Naive thymus-derived CD4-positive, alpha-beta T cell (primary cell): ENCODE results near the gene MAP7D3. TPM values are rescaled to one million over a fixed set of nuclear protein-coding genes. Genes with fewer than 3 reads are reported as not detected.
"Not testable (repeated sequence)": the region's sequence is repeated elsewhere in the genome, so short reads cannot be mapped to it uniquely, and the experiment has no call there.

Experiments used
- ATAC-seq: fragments of 150-1000 bp; cut with Tn5 transposase; 2 replicates; pipeline ENCODE4 v1.10.0; 2021; ENCODE audit warnings: mild to moderate bottlenecking, moderate library complexity
- CTCF ChIA-PET: fragments of 350-600 bp; sonication (Branson Sonifier 250); formaldehyde crosslinking; loops from one replicate; lab custom pipeline; 2021; ENCODE audit warnings: antibody characterized with exemption; lab: Charles Lee
- POLR2A ChIA-PET: fragments of 350-600 bp; sonication (Branson Sonifier 250); formaldehyde crosslinking; loops from one replicate; lab custom pipeline; 2021; ENCODE audit warnings: antibody characterized with exemption, inconsistent platforms; lab: Charles Lee
- DNase-seq, 9 donors: peaks; one replicate each; pipeline versions ENCODE4 v3.0.0 to v3.0.0-alpha.2; 2020 to 2022; ENCODE audit warnings: mixed read lengths in 1 of 9
- H3K27ac ChIP-seq: one replicate; pipeline ENCODE4 v1.7.0; 2013; ENCODE audit warnings: mild to moderate bottlenecking, low read depth, low read length, moderate library complexity
- H3K27me3 ChIP-seq, 2 donors: one replicate each; pipeline ENCODE4 v1.7.0; 2013; ENCODE audit warnings: low read length in 2 of 2, mild to moderate bottlenecking in 2 of 2, moderate library complexity in 2 of 2; ENCODE audit not compliant: control insufficient read depth in 2 of 2, insufficient read depth in 2 of 2
- H3K36me3 ChIP-seq, 3 experiments: 1 replicate in 2 of 3; 2 replicates in 1 of 3; pipeline ENCODE4 v1.7.0; 2013; ENCODE audit warnings: low read length in 3 of 3, mild to moderate bottlenecking in 3 of 3, moderate library complexity in 1 of 3; ENCODE audit not compliant: insufficient read depth in 3 of 3, control insufficient read depth in 2 of 3
- H3K4me1 ChIP-seq, 2 donors: one replicate each; pipeline ENCODE4 v1.7.0; 2013; ENCODE audit warnings: low read length in 2 of 2, mild to moderate bottlenecking in 2 of 2, moderate library complexity in 1 of 2; ENCODE audit not compliant: control insufficient read depth in 2 of 2, insufficient read depth in 2 of 2
- H3K4me3 ChIP-seq: 2 replicates; pipeline ENCODE4 v1.7.0; 2013; ENCODE audit warnings: mild to moderate bottlenecking, low read length
- H3K9me3 ChIP-seq, 3 experiments: 1 replicate in 2 of 3; 2 replicates in 1 of 3; pipeline ENCODE4 v1.7.0; 2013; ENCODE audit warnings: low read length in 3 of 3; ENCODE audit not compliant: control insufficient read depth in 2 of 3
- H3K27ac Mint-ChIP-seq, 9 donors: one replicate each; pipeline ENCODE4 v1.8.0; 2020 to 2022; ENCODE audit warnings: mixed read lengths in 9 of 9, mild to moderate bottlenecking in 8 of 9, moderate library complexity in 5 of 9, inconsistent platforms in 2 of 9
- H3K27me3 Mint-ChIP-seq, 5 donors: one replicate each; pipeline ENCODE4 v1.8.0; 2021 to 2022; ENCODE audit warnings: mixed read lengths in 5 of 5, mild to moderate bottlenecking in 1 of 5
- H3K36me3 Mint-ChIP-seq, 5 donors: one replicate each; pipeline ENCODE4 v1.8.0; 2020 to 2022; ENCODE audit warnings: mixed read lengths in 5 of 5, mild to moderate bottlenecking in 3 of 5, inconsistent platforms in 1 of 5
- H3K4me1 Mint-ChIP-seq, 7 donors: one replicate each; pipeline ENCODE4 v1.8.0; 2020 to 2022; ENCODE audit warnings: mixed read lengths in 7 of 7, mild to moderate bottlenecking in 3 of 7, inconsistent platforms in 1 of 7
- H3K4me3 Mint-ChIP-seq, 10 donors: one replicate each; pipeline ENCODE4 v1.8.0; 2020 to 2022; ENCODE audit warnings: mild to moderate bottlenecking in 10 of 10, mixed read lengths in 10 of 10, moderate library complexity in 6 of 10, inconsistent platforms in 2 of 10
- H3K9me3 Mint-ChIP-seq, 11 donors: one replicate each; pipeline ENCODE4 v1.8.0; 2020 to 2022; ENCODE audit warnings: mixed read lengths in 11 of 11, mild to moderate bottlenecking in 4 of 11, inconsistent platforms in 1 of 11, moderate library complexity in 1 of 11
- intact Hi-C, 2 donors: fragments of 100-400 bp; cut with micrococcal nuclease; formaldehyde crosslinking; loops; one replicate each; pipeline ENCODE4 v1.15.1; 2023
- polyA plus RNA-seq, 2 donors: library from polyadenylated mRNA; unstranded; fragments of 300-500 nt; fragmentation: Illumina TruSeq; gene quantifications; one replicate each; pipeline ENCODE4 v1.2.3, GENCODE V29; 2021
- total RNA-seq, 6 experiments: library from RNA in 5 of 6; stranded (reverse) in 5 of 6; gene quantifications; 1 replicate in 5 of 6; 2 replicates in 1 of 6; pipeline ENCODE4 v1.2.3 and lab custom pipeline; 2021 to 2026

MAP7D3 gene
- total and polyA plus RNA-seq, 7 experiments from 2014 or later = 4.4 to 15.8 (median 6.3) TPM

DNA sequence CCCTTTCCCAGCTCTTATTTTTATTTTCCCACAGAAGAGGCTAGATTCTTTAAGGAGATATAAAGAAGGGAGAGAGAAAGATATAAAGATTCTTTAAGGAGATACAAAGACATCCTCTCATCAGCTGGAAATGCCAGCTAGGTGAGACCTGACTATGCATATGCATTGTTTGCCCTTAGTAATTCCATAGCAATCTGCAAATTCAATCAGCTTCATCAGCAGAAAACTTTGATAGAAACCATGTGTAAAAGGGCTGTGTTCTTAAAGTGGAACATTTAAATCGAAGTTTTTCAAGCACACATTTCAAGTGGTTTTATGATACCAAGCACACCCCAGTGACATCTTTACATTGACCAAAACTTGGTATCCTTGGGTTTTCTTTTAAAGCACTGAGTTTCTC is 79.8 kb downstream of the MAP7D3 start:
- Histone ChIP-seq H3K4me1 (no peaks in the 10 kb centered on the region), H3K36me3 (no peaks in the 10 kb centered on the region), H3K27me3 (no peaks in the 10 kb centered on the region), H3K4me3 (no peak overlapping the region), H3K27ac (no peak overlapping the region), H3K9me3 (no peaks in the 10 kb centered on the region)
- DNase-seq (no peak), ATAC-seq (no peak)
- Mint-ChIP-seq H3K9me3 (no peaks in the 10 kb centered on the region), H3K36me3 (peaks cover 0 to 7% (median 0%) of the 10 kb centered on the region in 5 donors), H3K27me3 (no peaks in the 10 kb centered on the region), H3K27ac (no peak overlapping the region), H3K4me1 (peaks cover 0 to 7% (median 1%) of the 10 kb centered on the region in 7 donors), H3K4me3 (no peak overlapping the region)
- intact Hi-C loops = no loop called here
- POLR2A ChIA-PET = no interaction called here
- CTCF ChIA-PET = no interaction called here

- no peak for DNase-seq
- POLR2A ChIA-PET = no interaction called here
- H3K36me3 ChIP-seq = no peaks in the 10 kb centered on the region
- CTCF ChIA-PET = no interaction called here
- Mint-ChIP-seq H3K9me3 (no peaks in the 10 kb centered on the region), H3K4me1 (peaks cover 0 to 7% (median 3%) of the 10 kb centered on the region in 7 donors), H3K4me3 (no peak overlapping the region), H3K36me3 (no peaks in the 10 kb centered on the region), H3K27me3 (no peaks in the 10 kb centered on the region), H3K27ac (no peak overlapping the region)
- H3K4me1 ChIP-seq = no peaks in the 10 kb centered on the region
- no peaks in the 10 kb centered on the region for H3K27me3 ChIP-seq
- H3K27ac ChIP-seq = no peak overlapping the region
- no peaks in the 10 kb centered on the region for H3K9me3 ChIP-seq
- intact Hi-C loops = no loop called here
- H3K4me3 ChIP-seq = no peak overlapping the region
- ATAC-seq = no peak
These were observed 80.9 kb downstream of the MAP7D3 start for GRCh38 chrX:136170139-136170800.

GRCh38 chrX:136168929-136169735 is 82.1 kb downstream of the MAP7D3 start:
- DNase-seq = no peak
- H3K9me3 Mint-ChIP-seq = no peaks in the 10 kb centered on the region

GRCh38 chrX:136167989-136168388 is 83.2 kb downstream of the MAP7D3 start:
- intact Hi-C loops = loop anchor here in 1 of 2 donors (2.0 kb wide), 1 partner anchor 41 kb away; no protein-coding TSS in a partner anchor
- H3K36me3 ChIP-seq, H3K9me3 ChIP-seq, POLR2A ChIA-PET, H3K4me3 ChIP-seq, DNase-seq, H3K4me3 Mint-ChIP-seq, H3K27me3 ChIP-seq, ATAC-seq, H3K4me1 ChIP-seq, H3K36me3 Mint-ChIP-seq, H3K9me3 Mint-ChIP-seq, H3K27ac ChIP-seq, H3K27me3 Mint-ChIP-seq: not testable (repeated sequence)
- Mint-ChIP-seq H3K27ac (peak overlapping the region in 1 of 9 donors; percentile 67), H3K4me1 (peaks cover 0 to 12% (median 3%) of the 10 kb centered on the region in 7 donors)
- CTCF ChIA-PET = interaction anchor here (1.1 kb wide), 1 partner anchor 140 kb away, joined by 4 read pairs; no protein-coding TSS in a partner anchor

More at GRCh38 chrX:136168929-136169735, 82.1 kb downstream of the MAP7D3 start:
- Mint-ChIP-seq H3K27ac (no peak overlapping the region), H3K36me3 (no peaks in the 10 kb centered on the region), H3K4me3 (no peak overlapping the region), H3K4me1 (peaks cover 0 to 7% (median 3%) of the 10 kb centered on the region in 7 donors), H3K27me3 (no peaks in the 10 kb centered on the region)
- Histone ChIP-seq H3K27me3 (no peaks in the 10 kb centered on the region), H3K27ac (no peak overlapping the region), H3K36me3 (no peaks in the 10 kb centered on the region), H3K4me3 (no peak overlapping the region), H3K9me3 (no peaks in the 10 kb centered on the region), H3K4me1 (no peaks in the 10 kb centered on the region)
- CTCF ChIA-PET = interaction anchor here (0.6 to 1.1 kb wide), 3 partner anchors 19 to 141 kb away, joined by 3 to 5 read pairs (median 4); no protein-coding TSS in a partner anchor
- ATAC-seq = no peak
- POLR2A ChIA-PET = no interaction called here
- intact Hi-C loops = no loop called here

DNA sequence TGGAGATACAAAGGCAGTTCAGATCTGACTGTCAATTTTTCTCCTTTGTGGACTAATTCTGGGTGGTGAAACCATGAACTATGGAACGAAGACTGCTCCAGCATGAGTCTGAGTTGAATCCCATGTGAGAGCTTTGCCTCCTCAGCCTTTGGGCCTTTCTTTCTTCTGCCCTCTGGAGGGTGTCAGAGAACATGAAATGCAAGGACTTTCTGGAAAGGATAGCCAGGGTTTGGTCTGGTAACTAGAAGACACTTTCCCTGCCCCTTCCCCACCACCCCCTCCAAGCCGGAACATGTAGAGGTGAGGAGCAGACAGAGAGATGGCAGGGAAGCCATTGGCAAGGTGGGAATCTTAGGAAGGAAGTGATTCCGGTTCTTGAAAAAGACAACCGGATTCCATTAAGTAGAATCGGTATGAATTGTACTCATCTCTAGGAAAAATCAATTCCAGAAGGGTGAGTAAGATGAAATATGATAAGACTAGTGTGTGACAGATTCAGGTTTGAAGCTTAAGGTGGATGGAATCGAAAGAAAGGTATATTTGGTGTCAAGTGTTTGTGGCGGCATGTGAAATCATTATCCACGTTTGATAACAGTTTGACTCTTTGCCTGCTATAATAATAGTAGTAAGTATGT is 84.9 kb downstream of the MAP7D3 start:
- no peak overlapping the region for H3K4me3 Mint-ChIP-seq
- H3K27me3 ChIP-seq = no peaks in the 10 kb centered on the region
- H3K36me3 ChIP-seq = no peaks in the 10 kb centered on the region
- CTCF ChIA-PET = interaction anchor here (0.8 to 2.3 kb wide), 2 partner anchors 32 to 138 kb away, joined by 3 to 8 read pairs; no protein-coding TSS in a partner anchor
- no peaks in the 10 kb centered on the region for H3K4me1 ChIP-seq
- H3K9me3 Mint-ChIP-seq = no peaks in the 10 kb centered on the region
- H3K36me3 Mint-ChIP-seq = no peaks in the 10 kb centered on the region
- POLR2A ChIA-PET = interaction anchor here (0.8 kb wide), 1 partner anchor 138 kb away, joined by 3 read pairs; no protein-coding TSS in a partner anchor
- no peak overlapping the region for H3K27ac Mint-ChIP-seq
- H3K9me3 ChIP-seq = no peaks in the 10 kb centered on the region
- intact Hi-C loops = loop anchor here in 1 of 2 donors (1.0 to 2.0 kb wide), 3 partner anchors 34 to 102 kb away; no protein-coding TSS in a partner anchor
- no peak overlapping the region for H3K4me3 ChIP-seq
- no peaks in the 10 kb centered on the region for H3K27me3 Mint-ChIP-seq
- no peak for ATAC-seq
- no peak for DNase-seq
- no peak overlapping the region for H3K27ac ChIP-seq
- peaks cover 0 to 13% (median 4%) of the 10 kb centered on the region in 7 donors for H3K4me1 Mint-ChIP-seq

- ATAC-seq (no peak), DNase-seq (no peak)
- Mint-ChIP-seq H3K36me3 (no peaks in the 10 kb centered on the region), H3K27me3 (no peaks in the 10 kb centered on the region), H3K4me3 (no peak overlapping the region), H3K27ac (no peak overlapping the region), H3K9me3 (no peaks in the 10 kb centered on the region), H3K4me1 (peaks cover 0 to 13% (median 4%) of the 10 kb centered on the region in 7 donors)
- no peak overlapping the region for H3K4me3 ChIP-seq
- intact Hi-C loops = no loop called here
- no peak overlapping the region for H3K27ac ChIP-seq
- CTCF ChIA-PET = interaction anchor here (2.3 kb wide), 1 partner anchor 137 kb away, joined by 8 read pairs; no protein-coding TSS in a partner anchor
- no peaks in the 10 kb centered on the region for H3K4me1 ChIP-seq
- H3K27me3 ChIP-seq = no peaks in the 10 kb centered on the region
- no peaks in the 10 kb centered on the region for H3K36me3 ChIP-seq
- POLR2A ChIA-PET = interaction anchor here (0.8 kb wide), 1 partner anchor 137 kb away, joined by 3 read pairs; no protein-coding TSS in a partner anchor
- no peaks in the 10 kb centered on the region for H3K9me3 ChIP-seq
These were observed 85.8 kb downstream of the MAP7D3 start for GRCh38 chrX:136165406-136165805.
